Measurements from ENCODE around the gene C1orf174.

C1orf174 gene

DNA sequence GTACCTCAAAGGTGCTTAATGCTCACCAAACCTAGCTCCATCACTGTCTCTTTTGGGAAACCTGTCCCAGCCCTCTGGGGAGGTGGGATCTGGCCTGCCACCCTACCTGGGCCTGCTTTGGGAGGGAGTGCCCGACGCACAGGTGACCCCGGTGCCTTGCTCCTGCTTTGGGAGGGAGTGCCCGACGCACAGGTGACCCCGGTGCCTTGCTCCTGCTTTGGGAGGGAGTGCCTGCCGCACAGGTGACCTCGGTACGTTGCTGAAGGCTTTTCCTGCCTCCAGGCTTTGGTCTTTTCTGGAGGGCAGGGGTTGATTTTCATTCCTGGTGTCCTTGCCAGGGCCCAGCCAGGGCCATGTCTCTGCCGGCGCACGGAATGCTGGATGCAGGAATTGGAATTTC, 25.2 kb upstream of the C1orf174 start:
- H3K4me3 ChIP-seq (replicated peaks; ENCODE audit: low read depth, low read length): no peak overlapping the region
- DNase-seq (ENCODE audit: extremely low read depth, low read depth): no peak
- TF ChIP-seq, protein P1, sequence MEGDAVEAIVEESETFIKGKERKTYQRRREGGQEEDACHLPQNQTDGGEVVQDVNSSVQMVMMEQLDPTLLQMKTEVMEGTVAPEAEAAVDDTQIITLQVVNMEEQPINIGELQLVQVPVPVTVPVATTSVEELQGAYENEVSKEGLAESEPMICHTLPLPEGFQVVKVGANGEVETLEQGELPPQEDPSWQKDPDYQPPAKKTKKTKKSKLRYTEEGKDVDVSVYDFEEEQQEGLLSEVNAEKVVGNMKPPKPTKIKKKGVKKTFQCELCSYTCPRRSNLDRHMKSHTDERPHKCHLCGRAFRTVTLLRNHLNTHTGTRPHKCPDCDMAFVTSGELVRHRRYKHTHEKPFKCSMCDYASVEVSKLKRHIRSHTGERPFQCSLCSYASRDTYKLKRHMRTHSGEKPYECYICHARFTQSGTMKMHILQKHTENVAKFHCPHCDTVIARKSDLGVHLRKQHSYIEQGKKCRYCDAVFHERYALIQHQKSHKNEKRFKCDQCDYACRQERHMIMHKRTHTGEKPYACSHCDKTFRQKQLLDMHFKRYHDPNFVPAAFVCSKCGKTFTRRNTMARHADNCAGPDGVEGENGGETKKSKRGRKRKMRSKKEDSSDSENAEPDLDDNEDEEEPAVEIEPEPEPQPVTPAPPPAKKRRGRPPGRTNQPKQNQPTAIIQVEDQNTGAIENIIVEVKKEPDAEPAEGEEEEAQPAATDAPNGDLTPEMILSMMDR (IDR thresholded peaks at IDR 0.05; ENCODE audit: low read depth, low read length, missing control alignments): no peak

DNA sequence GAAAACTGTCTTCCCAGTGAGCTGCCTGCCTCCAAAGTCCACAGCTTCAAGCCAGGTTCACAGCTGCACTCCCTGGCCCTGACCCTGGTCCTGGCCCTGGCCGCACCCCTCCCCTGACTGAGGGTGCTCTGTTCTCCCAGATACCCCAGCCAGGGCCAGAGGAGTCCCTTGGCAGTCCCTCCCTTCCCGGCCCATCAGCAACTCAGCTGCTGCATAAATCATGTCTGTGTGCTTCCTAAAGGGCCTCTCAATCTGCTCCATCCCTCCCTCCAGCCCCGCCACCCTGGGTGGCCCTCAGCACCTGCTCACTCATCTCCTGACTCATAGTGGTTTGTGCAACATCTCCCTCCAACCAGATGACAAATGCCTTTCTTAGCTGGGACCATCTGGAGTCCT, 24.8 kb upstream of the C1orf174 start:
- no peak overlapping the region for H3K4me3 ChIP-seq (replicated peaks; ENCODE audit: low read depth, low read length)
- DNase-seq (ENCODE audit: extremely low read depth, low read depth): no peak
- TF ChIP-seq, protein P1 (IDR thresholded peaks at IDR 0.05; ENCODE audit: low read depth, low read length, missing control alignments): no peak

DNA sequence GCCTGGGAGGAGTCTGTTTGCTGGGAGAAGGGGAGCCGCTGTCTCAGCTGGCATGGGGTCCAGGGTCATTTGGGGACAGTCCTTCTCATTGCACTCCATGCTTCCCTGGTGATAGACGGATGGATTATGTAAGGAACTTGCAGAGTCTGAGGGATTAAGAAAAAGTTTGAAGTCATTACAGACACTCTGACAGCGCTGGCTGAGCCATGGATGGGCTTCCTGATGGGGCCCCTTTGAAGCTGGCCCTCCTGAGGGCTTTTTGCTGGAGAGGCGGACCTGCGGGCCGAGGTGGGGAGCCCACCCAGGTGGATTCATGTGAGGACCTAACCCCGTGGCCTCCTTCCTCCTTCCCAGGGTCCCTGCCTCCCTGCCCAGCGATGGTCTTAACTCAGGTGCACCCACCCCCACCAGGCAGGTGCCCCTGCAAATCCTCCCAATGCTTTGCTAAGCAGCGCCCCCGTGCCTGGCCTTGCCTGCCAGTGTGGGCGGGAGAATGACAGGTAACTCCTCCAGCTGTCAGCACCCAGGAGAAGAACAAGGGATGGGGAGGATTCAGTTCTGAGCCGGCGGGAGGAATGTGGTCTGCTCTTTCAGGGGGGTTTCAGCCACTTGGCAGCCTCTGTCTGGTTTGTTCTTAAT, 24.2 kb upstream of the C1orf174 start:
- DNase-seq (ENCODE audit: extremely low read depth, low read depth): no peak
- H3K4me3 ChIP-seq (replicated peaks; ENCODE audit: low read depth, low read length): no peak overlapping the region
- TF ChIP-seq, protein P1 (IDR thresholded peaks at IDR 0.05; ENCODE audit: low read depth, low read length, missing control alignments): no peak

DNA sequence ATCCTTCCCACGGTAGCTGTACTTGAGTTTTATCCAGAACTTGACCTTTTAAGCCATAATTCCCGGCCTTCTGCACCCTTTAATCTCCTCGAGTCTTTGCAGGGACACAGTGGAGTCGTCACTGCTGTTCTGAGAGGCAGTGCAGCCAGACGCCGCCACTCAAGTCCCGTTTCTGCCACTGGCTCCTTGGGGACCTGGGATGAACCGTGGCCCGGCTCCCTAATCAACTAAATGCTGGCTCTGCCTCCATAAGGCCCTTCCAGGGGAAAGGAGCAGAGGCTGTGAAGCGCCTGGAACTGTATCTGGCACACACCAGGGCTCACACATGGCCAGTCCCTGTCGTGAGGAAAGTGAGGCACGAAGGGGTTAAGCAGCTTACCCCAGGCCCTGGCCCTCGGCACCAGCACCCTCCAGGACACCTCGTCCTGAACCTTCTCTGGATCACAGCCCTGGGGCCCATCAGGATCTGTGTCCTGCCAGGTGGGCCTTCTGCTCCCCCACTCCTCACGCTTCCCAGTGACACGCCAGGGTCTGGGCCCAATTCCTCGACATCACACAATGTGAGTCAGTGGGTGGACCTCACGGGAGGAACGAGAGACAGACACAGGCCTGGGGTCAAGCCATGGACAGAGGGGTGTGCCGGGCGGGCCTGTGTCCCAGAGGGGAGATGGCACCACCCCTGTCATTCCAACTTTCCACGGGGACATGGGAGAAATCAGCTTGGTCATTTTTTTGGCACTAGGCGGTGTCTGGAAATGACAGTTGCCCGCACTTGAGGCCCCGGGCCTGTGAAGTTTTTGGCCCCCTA, 23.5 kb upstream of the C1orf174 start:
- TF ChIP-seq, protein P1 (IDR thresholded peaks at IDR 0.05; ENCODE audit: low read depth, low read length, missing control alignments): no peak
- no peak for DNase-seq (ENCODE audit: extremely low read depth, low read depth)
- no peak overlapping the region for H3K4me3 ChIP-seq (replicated peaks; ENCODE audit: low read depth, low read length)

DNA sequence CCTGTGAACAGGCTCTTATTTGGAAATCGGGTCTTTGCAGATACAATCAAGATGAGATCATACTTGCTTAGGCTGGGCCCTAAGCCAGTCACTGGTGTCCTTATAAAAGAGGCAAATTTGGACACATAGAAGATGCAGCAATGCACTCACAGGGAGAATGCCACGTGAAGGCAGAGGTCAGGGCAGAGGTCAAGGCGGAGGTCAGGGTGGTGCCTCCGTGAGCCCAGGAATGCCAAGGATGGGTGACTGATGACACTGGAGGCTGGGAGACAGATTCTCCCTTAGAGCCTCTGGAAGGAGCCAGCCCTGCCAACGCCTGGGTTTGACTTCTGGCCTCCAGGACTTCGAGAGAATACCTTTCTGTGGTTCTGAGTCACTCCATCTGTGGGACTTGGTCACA, 22.8 kb upstream of the C1orf174 start:
- no peak for DNase-seq (ENCODE audit: extremely low read depth, low read depth)
- TF ChIP-seq, protein P1 (IDR thresholded peaks at IDR 0.05; ENCODE audit: low read depth, low read length, missing control alignments): no peak

DNA sequence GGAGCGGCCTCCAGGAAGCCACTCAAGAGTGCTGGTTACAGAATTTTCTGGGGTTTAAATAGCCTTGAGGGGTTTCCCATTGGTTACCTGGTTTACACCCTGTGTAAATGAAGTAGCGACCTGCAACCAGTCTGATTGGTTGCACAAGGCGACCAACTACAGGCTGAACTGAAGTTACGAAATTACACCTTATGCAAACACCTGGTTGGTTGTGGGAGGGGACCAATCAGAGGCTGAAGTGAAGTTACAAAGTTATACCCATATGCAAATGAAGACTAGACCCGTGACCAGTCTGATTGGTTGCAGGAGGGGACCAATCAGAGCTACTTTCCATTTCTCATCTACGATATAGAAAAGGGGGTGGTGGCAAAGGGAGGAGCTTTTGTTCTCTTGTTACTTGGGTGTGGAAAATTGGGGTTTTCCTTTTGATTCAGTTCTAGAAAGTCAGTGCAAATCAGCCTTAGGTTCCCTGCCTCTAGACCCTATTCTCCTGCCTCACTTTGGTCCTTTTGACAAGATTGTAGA, 22.2 kb upstream of the C1orf174 start:
- TF ChIP-seq, protein P1 (IDR thresholded peaks at IDR 0.05; ENCODE audit: low read depth, low read length, missing control alignments): no peak
- DNase-seq (ENCODE audit: extremely low read depth, low read depth): no peak
- H3K4me3 ChIP-seq (replicated peaks; ENCODE audit: low read depth, low read length): no peak overlapping the region

More for the DNA sequence above, 22.8 kb upstream of the C1orf174 start:
- H3K4me3 ChIP-seq (replicated peaks; ENCODE audit: low read depth, low read length): no peak overlapping the region

Data from HFF-Myc (cell line).